Effector CD8-positive, alpha-beta T cell (primary cell): ENCODE results near the gene RBMS1.
A peak's percentile ranks its signal among the peaks of the same experiment; 100 is the strongest.
"Not testable (repeated sequence)": the region's sequence is repeated elsewhere in the genome, so short reads cannot be mapped to it uniquely, and the experiment has no call there.

ENCODE experiments used
- DNase-seq: peaks from one replicate; lab custom pipeline; 2025; lab: John Stamatoyannopoulos, UW

The RBMS1 gene

DNA sequence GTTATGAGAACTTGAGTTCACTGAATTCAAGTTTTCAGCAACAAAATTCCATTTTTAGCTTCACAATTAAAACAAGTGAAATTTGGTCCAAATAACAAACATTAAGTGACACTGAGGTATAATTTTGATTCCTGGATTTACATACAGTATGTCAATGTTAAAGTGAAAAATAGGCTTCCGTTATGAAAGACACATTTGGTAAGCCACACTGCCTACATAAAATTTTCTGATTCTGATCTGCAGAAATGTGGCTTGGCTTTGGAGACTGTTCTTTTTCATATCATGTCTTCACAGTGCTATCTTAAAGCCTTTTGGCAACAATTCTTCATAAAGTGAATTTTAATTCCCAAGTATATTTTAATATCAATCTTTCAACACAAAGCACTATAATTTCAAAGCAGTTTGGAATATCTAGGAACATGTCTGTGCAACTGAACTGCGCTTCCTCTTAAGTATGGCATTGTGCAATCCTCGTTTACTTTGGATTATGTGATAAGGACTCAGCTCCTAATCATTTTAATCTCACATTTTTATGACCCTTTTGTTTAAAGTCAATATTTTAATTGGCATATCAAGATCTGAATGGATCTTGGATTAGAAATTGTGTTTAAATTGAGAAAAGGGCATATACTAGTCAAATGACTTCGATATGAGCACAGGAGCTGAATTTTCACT lies 60.0 kb downstream of the RBMS1 start:
- no peak for DNase-seq

DNA sequence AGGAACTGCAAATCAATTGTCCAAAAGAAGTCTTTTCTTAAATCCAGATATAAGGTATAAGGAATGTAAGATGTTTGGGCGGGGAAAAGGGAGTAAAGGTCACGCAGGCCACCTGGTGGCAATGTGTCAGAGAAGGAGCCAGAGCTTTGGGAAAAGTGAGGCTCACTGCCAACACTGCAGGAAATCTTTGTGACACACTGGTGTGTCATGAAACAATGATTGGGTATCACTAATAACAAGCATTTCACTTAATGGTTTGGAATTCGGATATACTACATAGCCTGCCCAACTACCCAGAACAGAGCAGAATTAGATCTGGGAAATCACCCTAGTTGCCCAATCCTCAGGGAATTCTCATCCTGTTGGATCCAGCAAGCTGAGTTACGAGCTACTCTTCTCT lies 61.0 kb downstream of the RBMS1 start:
- no peak for DNase-seq

DNA sequence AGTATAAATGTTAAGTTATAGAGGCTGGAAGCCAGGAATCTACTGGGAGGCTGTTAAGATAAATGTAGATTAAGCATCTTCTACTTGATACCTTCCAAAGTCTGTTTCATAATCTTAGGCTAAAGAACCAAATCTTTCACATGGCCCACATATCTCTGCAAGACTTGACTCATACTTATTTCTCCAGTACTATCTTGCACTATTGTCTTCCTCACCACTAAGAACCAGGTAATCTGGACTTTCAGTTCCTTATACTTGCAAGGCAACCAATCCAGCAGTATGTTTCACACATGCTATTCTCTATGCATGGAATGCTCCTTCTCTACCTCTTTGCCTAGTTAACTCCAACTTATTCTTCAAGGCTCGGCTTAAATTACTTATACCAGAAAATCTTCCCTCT lies 62.2 kb downstream of the RBMS1 start:
- no peak for DNase-seq

DNA sequence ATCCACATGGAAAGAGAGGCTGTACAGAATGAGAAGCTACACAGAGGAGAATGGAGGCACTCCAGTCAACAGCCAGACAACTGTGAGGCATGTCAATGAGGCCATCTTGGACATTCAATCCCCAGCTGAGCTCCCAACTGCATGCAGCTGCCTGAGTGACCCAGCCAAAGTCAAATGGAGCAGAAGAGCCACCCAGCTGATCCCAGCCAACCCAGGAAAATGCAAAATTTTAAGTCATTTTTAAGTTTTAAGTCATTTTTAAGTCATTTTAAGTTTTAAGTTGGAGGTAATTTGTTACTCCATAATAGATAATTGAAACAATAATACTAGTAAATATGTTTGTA lies 63.6 kb downstream of the RBMS1 start:
- DNase-seq, result no peak

DNA sequence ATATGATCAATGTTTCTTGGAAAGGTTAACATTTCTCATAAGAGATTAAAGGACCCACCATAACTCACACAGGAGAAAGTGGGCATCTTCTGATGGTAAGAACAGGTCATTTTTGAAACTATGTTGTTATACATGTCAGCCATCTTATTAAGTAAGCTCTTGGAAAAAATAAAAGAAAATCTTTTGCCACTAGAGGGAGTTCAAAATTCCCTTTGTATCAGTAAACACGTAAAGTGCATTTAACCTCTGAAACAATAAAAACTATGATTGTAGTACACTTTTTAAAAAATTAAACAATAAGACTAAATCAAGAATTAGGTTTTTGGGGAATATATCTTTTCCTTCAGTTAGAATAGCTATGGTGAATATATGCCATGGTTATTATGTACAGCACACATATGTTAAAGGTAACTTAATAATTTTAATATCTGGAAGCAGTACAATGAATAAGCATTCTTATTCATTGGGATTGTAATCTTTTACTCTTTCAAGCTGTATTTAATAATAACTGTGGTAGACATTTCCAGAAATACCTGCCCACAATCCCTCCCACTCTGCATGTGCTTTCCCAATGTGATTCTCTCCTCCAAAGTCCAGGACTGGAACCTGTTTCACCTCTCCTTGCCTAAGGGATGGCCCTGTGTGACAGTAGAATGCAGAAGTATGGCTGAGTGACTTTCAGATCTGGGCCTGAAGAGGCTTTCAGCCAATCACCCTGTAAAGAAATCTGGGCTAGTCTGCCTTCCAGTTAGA lies 64.2 kb downstream of the RBMS1 start:
- DNase-seq, result no peak

DNA sequence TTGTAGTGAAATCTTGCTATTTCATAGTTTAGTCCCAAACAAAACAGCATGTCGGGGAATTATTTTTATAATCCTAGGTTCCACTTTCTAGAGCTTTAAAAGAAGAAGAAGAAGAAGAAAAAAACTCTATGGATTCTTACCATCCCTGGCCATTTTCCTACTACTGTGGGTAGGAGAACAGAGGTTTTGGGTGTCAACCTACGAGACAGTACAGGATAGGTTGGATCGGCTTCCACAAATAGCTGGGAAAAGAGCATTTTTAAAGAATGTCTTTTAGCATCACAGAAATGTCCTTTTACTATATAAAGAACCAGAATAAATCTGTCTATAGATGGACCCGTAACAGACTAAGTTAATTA lies 65.2 kb downstream of the RBMS1 start:
- DNase-seq, result no peak

DNA sequence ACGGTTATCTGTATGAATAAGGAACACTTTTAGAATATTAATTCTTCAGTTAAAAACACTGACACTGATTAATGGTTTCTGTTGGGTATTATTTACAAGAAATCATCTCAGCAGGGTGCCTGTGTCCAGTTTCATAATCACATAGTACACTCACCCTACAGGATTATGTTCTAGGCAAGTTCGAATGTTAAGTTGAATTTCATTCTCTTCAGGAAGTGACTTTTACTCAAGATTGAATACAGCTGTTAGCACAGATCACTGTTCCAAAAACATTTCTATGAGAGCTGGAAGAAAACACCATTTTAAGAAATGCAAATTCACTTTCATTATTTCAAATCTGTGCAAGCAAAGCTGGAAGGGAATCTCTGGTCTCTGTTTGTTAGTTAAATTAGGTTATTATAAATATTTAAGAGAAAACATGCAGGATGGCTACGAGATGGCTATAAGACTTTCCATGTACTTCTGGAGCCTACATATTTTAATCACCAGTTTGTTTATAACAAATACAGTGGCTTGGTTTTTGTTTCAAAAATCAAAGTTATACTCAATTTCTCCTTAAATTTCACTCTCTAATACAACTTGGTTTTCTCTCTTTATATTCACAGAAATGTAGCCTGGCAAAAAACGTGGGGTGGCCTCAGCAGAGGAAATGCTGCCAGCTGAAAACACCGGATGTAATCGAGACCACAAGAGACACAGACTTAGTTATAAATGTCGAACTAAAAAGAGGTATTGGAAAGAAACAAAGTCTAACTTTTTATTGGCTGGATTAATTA lies 65.8 kb downstream of the RBMS1 start:
- DNase-seq, result peak; percentile 28

DNA sequence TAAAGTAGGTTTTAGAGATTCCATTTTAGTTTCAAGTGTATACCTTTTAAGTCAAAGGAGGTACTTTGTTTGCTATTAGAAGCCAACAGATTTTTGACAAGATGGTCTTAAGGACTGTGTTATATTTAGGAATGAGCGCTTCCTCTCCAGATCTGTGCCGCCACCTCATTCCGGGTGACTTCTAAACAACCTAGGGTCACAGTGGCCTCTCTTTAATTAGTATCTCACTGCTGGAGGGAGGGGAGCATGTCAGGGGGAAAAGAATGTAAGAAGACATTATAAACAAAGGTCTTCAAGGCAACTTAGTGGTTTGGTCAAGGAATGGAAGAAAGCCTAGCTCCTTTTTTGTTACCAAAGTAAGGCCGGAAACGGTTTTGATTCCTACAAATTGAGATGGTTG lies 67.0 kb downstream of the RBMS1 start:
- no peak for DNase-seq

DNA sequence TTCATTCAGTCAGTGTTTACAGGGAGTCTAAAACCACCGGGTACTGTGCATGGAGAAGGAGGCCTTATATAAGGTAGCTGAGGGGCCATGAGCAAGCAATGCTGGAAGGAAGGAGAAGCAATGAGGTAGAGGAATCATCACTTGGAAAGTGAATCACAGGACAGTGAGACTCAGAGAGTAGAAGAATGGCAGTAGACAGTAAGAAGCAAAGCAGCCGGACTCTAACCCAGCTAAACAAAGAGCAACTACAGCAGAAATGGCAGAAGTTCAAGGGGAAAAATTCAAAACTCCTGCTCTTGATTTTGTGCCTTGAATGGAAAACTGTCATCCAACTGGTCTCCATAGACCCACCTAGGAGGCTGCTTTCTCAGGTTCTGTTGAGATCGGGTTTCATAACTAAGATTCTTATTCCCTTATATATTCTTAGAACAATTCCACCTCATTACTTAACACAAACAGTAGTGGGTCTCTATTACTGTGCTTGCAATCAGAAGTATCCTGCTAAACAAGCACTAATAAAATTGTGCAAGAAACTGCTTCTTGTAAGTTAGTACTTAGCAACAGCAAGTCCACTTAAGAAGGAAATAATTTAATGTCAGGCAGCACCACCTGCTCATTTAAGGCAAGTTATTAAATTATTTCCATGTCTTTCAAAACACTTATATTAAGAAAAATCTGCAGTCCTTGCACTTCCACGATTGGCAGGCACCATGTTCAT lies 68.0 kb downstream of the RBMS1 start:
- DNase-seq, result no peak

DNA sequence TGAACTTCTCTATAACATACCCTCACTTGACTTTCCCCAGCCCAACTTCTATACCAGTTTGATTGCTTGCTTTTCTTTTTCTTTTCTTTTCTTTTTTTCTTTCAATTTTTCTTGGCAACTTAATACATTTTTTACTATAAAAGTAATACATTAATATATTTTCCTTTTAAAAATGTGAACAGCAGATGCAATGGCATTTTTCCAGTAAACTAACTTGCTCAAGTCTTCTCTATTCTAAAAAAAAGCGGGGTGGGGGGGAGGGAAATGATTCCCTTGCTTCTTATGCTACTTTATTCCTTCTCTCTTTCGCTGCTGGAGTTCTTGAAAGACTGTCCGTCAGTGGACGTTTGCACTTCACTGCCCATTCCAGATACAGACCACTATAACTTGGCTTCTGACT lies 70.5 kb downstream of the RBMS1 start:
- no peak for DNase-seq

DNA sequence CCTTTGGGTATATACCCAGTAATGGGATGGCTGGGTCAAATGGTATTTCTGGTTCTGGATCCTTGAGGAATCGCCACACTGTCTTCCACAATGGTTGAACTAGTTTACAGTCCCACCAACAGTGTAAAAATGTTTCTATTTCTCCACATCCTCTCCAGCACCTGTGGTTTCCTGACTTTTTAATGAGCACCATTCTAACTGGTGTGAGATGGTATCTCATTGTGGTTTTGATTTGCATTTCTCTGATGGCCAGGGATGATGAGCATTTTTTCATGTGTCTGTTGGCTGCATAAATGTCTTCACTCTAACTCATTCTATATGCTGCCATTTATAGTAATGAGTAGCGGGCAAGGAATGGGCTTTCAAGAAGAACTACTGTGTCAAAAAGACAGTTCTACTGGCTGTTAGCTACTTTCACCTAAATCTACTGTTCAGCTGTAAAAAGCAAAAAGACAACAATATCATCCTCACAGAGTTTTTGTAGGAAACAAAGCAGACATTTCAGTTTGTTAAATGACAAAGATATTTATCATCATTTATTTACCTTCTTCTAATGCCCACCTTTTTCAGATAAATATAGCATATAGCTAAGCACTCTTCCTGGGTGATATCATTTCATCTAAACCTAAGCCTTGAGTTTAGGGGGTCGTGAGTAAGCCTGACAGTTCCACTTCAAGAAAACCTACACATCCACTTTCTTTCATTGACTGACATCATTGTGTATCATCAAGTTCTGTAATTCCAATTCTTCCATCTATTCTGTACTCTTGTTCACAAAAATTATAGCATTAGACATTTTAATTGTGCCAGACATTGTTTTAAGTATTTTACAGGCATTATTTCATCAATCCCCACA lies 71.7 kb downstream of the RBMS1 start:
- DNase-seq, result not testable (repeated sequence)

DNA sequence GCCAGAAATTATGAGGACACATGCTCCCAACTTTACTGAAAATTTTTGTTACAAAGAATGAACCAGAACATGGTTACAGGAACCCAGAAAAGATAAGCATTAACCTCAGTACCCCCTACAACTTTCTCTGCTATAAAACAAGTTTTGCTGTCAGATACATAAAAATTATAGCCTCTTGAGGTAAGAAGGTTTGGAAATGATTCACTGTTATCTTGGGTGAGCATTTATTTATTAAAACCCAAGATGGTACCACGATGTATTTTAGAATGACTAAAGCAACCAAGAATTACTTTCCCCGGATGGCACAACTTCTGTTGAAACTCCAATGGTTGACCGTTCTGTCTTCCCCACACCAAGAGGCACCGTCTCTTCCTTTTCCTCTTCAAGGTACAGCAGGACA lies 72.9 kb downstream of the RBMS1 start:
- DNase-seq, result no peak

DNA sequence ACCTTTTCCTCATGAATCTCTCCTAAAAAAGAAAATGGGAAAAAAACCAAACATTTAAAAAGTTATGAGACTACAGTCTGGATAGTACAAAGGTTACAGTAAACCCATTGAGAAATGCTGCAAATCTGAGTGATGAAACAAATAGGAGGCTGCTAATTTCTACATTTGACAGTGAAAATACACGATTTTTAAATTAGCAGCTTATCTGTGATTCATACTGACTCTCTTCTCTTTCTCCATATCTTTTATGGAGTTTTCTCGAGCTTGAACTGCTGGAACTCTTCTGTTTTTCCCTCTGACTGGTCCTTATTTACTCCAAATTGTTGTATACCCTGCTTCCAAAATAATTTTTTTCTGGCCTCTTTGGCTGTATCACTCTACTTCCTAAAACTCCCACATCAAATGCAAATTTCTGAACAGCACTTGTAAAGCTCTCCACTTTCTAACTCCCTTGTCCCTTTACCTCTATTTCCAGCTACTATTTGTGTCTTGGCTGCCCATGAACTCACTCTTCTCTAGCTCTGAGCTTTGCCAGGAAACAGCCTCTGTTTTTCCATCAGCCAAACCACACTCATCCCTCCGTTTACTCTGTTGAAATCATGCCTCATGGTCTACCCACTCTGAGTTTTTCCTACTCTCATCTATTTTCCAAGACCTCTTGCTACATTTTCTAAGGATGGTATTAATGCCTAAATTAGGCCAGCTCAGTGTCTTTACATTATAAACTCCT lies 73.7 kb downstream of the RBMS1 start:
- no peak for DNase-seq

DNA sequence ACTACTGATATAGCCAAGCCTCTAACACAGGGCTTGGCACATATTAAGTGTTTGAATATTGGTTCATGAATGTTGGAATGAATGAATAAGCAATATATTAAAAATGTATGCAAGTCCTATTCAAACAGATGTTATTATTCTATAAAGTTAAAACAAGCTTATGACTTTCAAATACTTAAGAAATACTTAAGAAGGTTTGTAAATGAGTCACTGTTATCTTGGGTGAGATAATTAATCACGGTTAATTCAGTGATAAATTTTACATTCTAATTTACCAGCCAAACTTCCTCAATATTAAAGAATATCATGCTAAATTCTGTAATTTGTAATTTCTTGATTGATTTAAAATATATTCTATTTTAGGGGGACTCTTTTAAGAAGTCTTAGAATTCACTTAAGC lies 74.8 kb downstream of the RBMS1 start:
- DNase-seq, result no peak

DNA sequence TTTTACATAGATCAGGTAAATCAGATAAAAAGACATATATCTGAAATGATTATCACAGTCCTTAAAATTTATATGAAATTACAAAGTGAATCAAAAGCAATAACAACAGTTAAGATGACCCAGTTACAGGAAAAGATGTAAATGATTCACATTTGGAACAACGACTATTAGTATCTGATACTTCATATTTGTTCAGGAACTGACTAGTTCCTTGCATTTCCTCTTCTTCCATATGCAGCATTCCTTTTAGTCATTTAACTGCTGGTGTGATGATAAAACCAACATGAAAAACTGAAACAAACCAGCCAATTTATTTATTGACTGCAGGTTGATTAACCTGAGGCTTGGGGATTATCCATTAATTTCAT lies 75.2 kb downstream of the RBMS1 start:
- no peak for DNase-seq

DNA sequence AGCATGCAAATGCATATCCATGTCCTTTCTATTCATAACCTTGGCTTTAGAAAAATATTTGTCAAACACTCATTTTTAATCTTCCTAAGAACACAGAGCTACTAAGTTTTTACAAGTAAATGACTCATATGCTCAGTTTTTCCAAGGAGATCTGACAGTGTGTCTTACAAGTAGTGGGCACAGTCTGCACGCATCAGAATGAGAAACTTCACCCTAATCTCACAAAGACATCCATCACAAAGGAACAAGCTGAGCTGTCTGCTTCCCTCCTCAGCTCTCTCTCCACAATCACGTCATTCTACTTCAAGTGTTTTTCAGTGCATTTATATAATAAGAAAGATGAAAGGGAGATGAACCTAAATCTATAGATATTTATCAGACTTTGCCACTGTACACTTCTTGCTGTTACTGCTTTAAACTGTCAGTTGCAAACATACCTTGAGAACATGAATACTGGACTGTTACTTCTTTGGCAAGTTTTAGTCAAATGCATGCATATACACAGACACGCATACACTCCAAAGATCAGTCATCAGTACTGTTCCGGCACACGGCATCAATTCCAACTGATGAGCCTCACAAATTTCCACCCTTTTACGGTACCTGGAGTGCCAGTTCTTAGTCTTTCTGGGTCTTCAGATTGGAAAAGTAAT lies 75.7 kb downstream of the RBMS1 start:
- no peak for DNase-seq

DNA sequence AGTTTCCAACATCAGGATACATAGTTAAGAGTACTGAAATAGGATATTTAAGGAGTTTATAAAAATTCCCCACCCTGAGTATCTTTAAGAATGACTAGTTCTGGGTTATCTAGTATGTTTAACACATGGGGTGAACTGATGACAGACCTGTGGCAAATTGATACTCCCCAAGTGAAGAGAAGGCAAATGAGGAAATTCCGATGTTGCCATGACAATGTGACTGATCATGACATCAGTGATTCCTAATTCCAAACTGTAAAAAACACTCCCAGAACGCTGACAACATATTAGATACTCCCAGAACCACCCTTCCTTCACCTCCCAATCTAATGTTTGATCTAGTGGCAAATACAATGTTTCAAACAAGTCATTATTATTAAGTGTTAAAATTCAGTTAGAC lies 77.6 kb downstream of the RBMS1 start:
- DNase-seq, result no peak

DNA sequence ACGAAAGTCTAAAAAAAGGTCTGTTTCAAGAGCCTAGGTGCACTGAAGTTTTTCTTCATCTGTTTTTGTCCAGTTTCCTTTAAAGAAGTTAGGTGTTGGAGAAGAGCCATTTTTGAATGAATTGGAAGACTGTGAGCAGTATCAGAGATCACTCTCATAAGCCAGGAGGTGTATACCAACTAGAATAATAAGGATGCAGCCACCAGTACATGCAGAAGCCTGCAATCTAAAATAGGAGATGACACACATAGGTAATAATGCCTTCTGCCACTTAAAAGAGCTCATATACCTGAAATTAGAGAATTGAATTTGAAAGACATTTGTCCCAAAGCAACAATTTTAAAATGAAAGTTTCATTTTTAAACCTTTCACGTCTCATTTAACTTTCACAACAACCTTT lies 81.7 kb downstream of the RBMS1 start:
- DNase-seq, result no peak

DNA sequence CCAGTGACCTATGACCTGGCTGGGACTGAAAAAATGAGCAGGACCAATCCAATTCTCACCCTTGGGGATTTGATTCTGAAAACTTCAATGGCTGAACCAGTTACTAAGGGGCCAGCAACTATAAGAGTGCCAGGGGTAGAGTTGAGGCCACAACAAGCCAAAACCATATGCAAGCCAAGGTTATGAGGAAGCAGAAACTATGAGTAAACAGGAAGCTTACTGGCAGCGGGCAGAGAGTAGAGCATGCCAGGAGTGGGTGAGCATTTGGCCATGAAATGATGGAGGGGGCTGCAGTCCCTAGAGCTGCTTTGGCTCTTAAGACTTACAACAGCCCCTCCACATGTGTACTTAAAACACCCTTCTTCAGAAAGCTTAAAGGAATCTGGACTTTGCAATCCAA lies 82.4 kb downstream of the RBMS1 start:
- no peak for DNase-seq

DNA sequence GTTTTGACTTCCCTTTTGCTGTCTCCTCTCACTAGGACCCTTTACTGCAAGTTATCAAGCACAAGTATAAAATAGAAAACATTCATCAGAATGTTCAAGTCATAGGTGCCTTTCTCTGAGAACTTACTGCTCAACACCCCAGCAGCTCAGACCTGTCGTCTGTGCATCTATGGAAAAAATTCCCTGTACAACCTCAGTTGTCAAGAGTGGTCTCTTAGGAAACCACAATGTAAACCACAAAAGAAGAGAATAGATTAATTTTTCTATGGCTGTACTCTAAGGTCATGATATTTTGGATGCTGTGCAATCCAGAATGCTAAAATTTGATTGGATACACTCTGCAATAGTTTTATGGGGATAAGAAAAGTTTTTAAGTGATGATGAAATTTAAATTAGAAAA lies 84.1 kb downstream of the RBMS1 start:
- no peak for DNase-seq

DNA sequence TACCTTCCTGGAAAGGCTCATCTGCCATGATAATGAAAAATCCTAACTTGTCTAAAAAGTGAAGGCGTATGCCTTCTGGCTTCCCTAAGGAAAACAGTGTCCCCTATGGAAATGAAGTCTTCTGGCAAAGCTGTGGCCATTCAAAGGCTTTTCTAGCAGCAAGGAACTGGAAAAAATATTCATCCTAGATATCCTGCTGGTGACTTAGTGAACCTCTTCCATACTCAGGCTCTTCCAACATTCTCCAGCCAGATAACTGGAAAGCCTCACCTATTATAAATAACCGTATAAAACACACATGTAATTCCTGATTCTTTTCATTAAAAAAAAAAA lies 84.7 kb downstream of the RBMS1 start:
- DNase-seq, result no peak
